Gastroesophageal sphincter (tissue), 3 donors: Measurements from ENCODE around the gene TGM4.
"Not testable (repeated sequence)": the region's sequence is repeated elsewhere in the genome, so short reads cannot be mapped to it uniquely, and the experiment has no call there.

Experiments used
- CTCF ChIP-seq, 4 experiments: fragments of 200-600 bp in 2 of 4; fragments of 450-650 bp in 2 of 4; sonication (generic) in 1 of 4; IDR thresholded peaks; one replicate each; pipeline ENCODE4 v1.5.1; 2017 to 2019; ENCODE audit warnings: antibody characterized with exemption in 4 of 4, mild to moderate bottlenecking in 2 of 4, moderate library complexity in 2 of 4
- EP300 ChIP-seq: sonication (generic); formaldehyde crosslinking; IDR thresholded peaks from one replicate; pipeline ENCODE4 v1.6.1; 2017; ENCODE audit warnings: antibody characterized with exemption, mild to moderate bottlenecking
- POLR2AphosphoS5 ChIP-seq: sonication (generic); formaldehyde crosslinking; IDR thresholded peaks from one replicate; pipeline ENCODE4 v1.6.1; 2017; ENCODE audit warnings: antibody characterized with exemption

DNA sequence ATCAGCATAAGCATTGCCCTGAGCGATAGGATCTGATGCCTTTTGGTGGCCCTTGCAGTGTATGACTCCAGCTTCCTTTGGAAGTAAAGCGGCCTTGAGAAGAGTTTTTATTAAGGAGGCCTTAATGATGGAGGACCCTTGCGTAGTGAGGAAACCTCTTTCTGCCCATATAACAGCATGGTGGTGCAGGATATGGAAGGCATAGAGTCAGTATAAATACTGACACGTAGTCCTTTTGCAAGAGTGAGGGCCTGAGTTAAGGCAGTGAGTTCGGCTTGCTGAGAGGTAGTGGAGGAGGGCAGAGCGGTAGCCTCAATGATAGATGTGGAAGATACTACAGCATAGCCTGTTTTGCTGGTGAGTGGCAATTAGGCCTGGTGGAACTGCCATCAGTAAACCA is 17.7 kb upstream of the TGM4 start:
- not testable (repeated sequence) for TF ChIP-seq EP300; CTCF (IDR thresholded peaks at IDR 0.05); POLR2AphosphoS5
